ENCODE measurements around the gene CSK.

DNA sequence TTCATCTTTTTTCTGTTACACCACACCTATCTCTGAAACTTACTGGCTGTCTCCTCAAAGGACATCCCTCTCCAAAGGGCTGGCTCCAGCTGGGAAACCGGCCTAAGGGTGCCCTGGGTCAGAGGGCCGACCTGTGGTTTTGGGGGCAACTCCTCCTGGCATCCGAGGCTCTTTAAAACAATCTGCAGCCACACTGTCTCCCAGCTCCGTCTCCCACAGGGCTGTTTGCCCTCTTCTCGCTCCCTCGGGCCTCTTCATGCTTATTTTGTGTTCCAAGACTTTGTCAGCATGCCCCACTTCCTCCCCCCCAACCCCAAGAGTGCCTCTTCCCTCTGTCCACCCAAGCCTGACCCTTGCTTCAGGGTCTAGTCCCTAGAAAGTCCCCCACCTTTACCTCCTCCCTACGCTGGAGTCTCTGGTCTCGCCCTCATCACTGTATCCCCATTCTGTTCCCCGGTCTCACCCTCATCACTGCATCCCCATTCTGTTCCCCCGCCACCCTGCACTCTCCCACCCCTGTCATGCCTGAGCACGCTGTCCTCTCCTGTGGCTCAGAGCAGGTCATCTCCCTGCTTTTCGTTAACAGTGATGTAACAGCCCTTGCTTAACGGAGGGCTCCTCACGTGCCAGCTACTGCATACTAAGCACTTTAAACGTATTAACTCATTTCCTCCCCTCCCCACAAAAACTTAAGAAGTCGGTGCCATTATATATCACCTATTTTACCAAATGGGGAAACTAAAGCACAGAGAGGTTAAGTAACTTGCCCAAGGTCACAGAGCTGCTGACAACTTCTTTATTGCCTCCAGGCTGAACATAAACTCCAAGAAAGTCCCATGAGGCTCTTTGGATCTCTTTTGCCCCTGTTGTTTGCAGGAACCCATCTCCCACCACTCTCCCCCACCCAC lies 1.1 kb upstream of the CSK start:
- no peak for TF ChIP-seq EP300 (IDR thresholded peaks at IDR 0.05)
- TF ChIP-seq, protein P1, sequence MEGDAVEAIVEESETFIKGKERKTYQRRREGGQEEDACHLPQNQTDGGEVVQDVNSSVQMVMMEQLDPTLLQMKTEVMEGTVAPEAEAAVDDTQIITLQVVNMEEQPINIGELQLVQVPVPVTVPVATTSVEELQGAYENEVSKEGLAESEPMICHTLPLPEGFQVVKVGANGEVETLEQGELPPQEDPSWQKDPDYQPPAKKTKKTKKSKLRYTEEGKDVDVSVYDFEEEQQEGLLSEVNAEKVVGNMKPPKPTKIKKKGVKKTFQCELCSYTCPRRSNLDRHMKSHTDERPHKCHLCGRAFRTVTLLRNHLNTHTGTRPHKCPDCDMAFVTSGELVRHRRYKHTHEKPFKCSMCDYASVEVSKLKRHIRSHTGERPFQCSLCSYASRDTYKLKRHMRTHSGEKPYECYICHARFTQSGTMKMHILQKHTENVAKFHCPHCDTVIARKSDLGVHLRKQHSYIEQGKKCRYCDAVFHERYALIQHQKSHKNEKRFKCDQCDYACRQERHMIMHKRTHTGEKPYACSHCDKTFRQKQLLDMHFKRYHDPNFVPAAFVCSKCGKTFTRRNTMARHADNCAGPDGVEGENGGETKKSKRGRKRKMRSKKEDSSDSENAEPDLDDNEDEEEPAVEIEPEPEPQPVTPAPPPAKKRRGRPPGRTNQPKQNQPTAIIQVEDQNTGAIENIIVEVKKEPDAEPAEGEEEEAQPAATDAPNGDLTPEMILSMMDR (IDR thresholded peaks at IDR 0.05) = no peak
- TF ChIP-seq POLR2A (IDR thresholded peaks at IDR 0.05) = no peak
- TF ChIP-seq POLR2AphosphoS5 (IDR thresholded peaks at IDR 0.05) = no peak
